A549 (cell line): ENCODE measurements around the gene GDF2. TPM values are rescaled to one million over a fixed set of nuclear protein-coding genes. Genes with fewer than 3 reads are reported as not detected.

Experiments
- ATAC-seq, 2 experiments: fragments of 200-7000 bp in 1 of 2; fragments of >200 bp in 1 of 2; cut with Nextera tagmentation in 1 of 2; cut with Tn5 transposase in 1 of 2; 3 replicates each; pipeline versions ENCODE4 v1.8.0 to v1.9.1; 2018 to 2020; ENCODE audit warnings: mild to moderate bottlenecking in 1 of 2, moderate library complexity in 1 of 2
- CTCF ChIA-PET: fragments of 300-600 bp; sonication (Branson Sonifier 250); formaldehyde crosslinking; extraction: SDS; loops from one replicate; lab custom pipeline; 2021; ENCODE audit warnings: antibody characterized with exemption, inconsistent platforms; lab: Yijun Ruan, JAX
- POLR2A ChIA-PET: fragments of 350-600 bp; formaldehyde crosslinking; extraction: SDS; loops from one replicate; lab custom pipeline; 2021; ENCODE audit warnings: antibody characterized with exemption, inconsistent platforms; lab: Yijun Ruan, JAX
- DNase-seq, 2 experiments: peaks; one replicate each; pipeline versions ENCODE4 v3.0.0 to v3.0.0-alpha.2; 2011 to 2016; ENCODE audit warnings: low read depth in 1 of 2, low spot score in 1 of 2
- FAIRE-seq: peaks from 2 replicates; lab custom pipeline; 2011; peaks lifted over from hg19 to GRCh38; lab: Jason Lieb, UNC
- H3K27ac ChIP-seq, 2 experiments: fragments of >200 bp; sonication (Bioruptor Twin); formaldehyde crosslinking; 3 replicates each; pipeline ENCODE4 v1.5.1; 2016 to 2017
- H3K4me1 ChIP-seq: fragments of >200 bp; sonication (Bioruptor Twin); formaldehyde crosslinking; 3 replicates; pipeline ENCODE4 v1.6.1; 2016
- H3K4me2 ChIP-seq: fragments of >200 bp; sonication (Bioruptor Twin); formaldehyde crosslinking; 3 replicates; pipeline ENCODE4 v1.6.1; 2016
- H3K4me3 ChIP-seq: fragments of >200 bp; sonication (Bioruptor Twin); formaldehyde crosslinking; 3 replicates; pipeline ENCODE4 v1.5.1; 2016
- H3K9me3 ChIP-seq: fragments of >200 bp; sonication (Bioruptor Twin); formaldehyde crosslinking; 3 replicates; pipeline ENCODE4 v1.6.1; 2016
- CBX8 ChIP-seq: fragments of 200-600 bp; sonication (generic); IDR thresholded peaks from 2 replicates; pipeline ENCODE4 v1.6.1; 2016
- CHD4 ChIP-seq: fragments of 200-600 bp; sonication (generic); IDR thresholded peaks from 2 replicates; pipeline ENCODE4 v1.6.1; 2016; ENCODE audit warnings: antibody characterized with exemption, mild to moderate bottlenecking, borderline replicate concordance
- EHF ChIP-seq: fragments of 250-450 bp; sonication (Bioruptor Pico); IDR thresholded peaks from 2 replicates; pipeline ENCODE4 v1.5.0; 2020; ENCODE audit warnings: mild to moderate bottlenecking
- EHMT2 ChIP-seq: fragments of 200-600 bp; sonication (generic); IDR thresholded peaks from 2 replicates; pipeline ENCODE4 v1.6.1; 2016; ENCODE audit warnings: antibody characterized with exemption, low read depth, mild to moderate bottlenecking, moderate library complexity
- FOSB ChIP-seq: fragments of 250-450 bp; sonication (Bioruptor Pico); IDR thresholded peaks from 2 replicates; pipeline ENCODE4 v1.5.0; 2020; ENCODE audit warnings: mild to moderate bottlenecking, moderate library complexity
- HOXB5 ChIP-seq: fragments of 250-450 bp; sonication (Bioruptor Pico); IDR thresholded peaks from 2 replicates; pipeline ENCODE4 v1.5.0; 2020; ENCODE audit warnings: mild to moderate bottlenecking, moderate library complexity
- JUN ChIP-seq, 2 experiments: fragments of >200 bp; sonication (Bioruptor Twin); formaldehyde crosslinking; IDR thresholded peaks; 2 replicates in 1 of 2; 3 replicates in 1 of 2; pipeline ENCODE4 v1.6.1; 2016 to 2017
- JUNB ChIP-seq: fragments of >200 bp; sonication (Bioruptor Twin); formaldehyde crosslinking; IDR thresholded peaks from 2 replicates; pipeline ENCODE4 v1.6.1; 2016
- KDM1A ChIP-seq: fragments of 200-600 bp; sonication (generic); IDR thresholded peaks from 2 replicates; pipeline ENCODE4 v1.6.1; 2016; ENCODE audit warnings: low read depth, mild to moderate bottlenecking
- MAFK ChIP-seq: fragments of 450-650 bp; IDR thresholded peaks from 2 replicates; pipeline ENCODE4 v1.6.1; 2014; ENCODE audit not compliant: partially characterized antibody
- PHF8 ChIP-seq: fragments of 200-600 bp; sonication (generic); IDR thresholded peaks from 2 replicates; pipeline ENCODE4 v1.6.1; 2016; ENCODE audit warnings: low read depth, mild to moderate bottlenecking, antibody characterized with exemption, moderate library complexity, borderline replicate concordance
- POLR2AphosphoS2 ChIP-seq: conservative IDR thresholded peaks from 2 replicates; pipeline ENCODE4 v1.6.1; 2012; ENCODE audit warnings: low read length, improper control_type of control experiment, inconsistent platforms
- RAD21 ChIP-seq, 2 experiments: fragments of >200 bp in 1 of 2; sonication (Bioruptor Twin) in 1 of 2; formaldehyde crosslinking in 1 of 2; IDR thresholded peaks in 1 of 2; conservative IDR thresholded peaks in 1 of 2; 2 replicates in 1 of 2; 3 replicates in 1 of 2; pipeline ENCODE4 v1.6.1; 2012 to 2018; ENCODE audit warnings: inconsistent platforms in 1 of 2
- RARB ChIP-seq: fragments of 250-450 bp; sonication (Bioruptor Pico); IDR thresholded peaks from 2 replicates; pipeline ENCODE4 v1.8.0; 2021; ENCODE audit warnings: mild to moderate bottlenecking, moderate library complexity
- RNF2 ChIP-seq: fragments of 200-600 bp; sonication (generic); IDR thresholded peaks from 2 replicates; pipeline ENCODE4 v1.6.1; 2016; ENCODE audit warnings: low read depth, mild to moderate bottlenecking, antibody characterized with exemption, moderate library complexity, borderline replicate concordance
- TP53 ChIP-seq: fragments of 250-450 bp; sonication (Bioruptor Pico); IDR thresholded peaks from 2 replicates; pipeline ENCODE4 v1.5.0; 2021; ENCODE audit warnings: mild to moderate bottlenecking, moderate library complexity
- ZC3H11A ChIP-seq: fragments of 450-650 bp; IDR thresholded peaks from 2 replicates; pipeline ENCODE4 v1.6.1; 2014; ENCODE audit warnings: antibody characterized with exemption, mild to moderate bottlenecking
- ZNF302 ChIP-seq: fragments of 250-450 bp; sonication (Bioruptor Pico); IDR thresholded peaks from 2 replicates; pipeline ENCODE4 v1.9.0; 2021; ENCODE audit warnings: inconsistent platforms, mild to moderate bottlenecking, moderate library complexity
- WGBS: methylation state at CpG from one replicate; pipeline ENCODE4 v1.1.6; 2017; ENCODE audit errors: missing lambda C conversion rate; 5-methylcytosine and 5-hydroxymethylcytosine counted together
- polyA plus RNA-seq, 4 experiments: library from polyadenylated mRNA; depleted of rRNA in 3 of 4; stranded (reverse); fragments of >200 nt; fragmentation: RNase III in 1 of 4; extraction: RNeasy Plus Mini Kit Qiagen cat#74134 plus additional on column Dnase treatment in 1 of 4; gene quantifications; 2 replicates in 3 of 4; 3 replicates in 1 of 4; pipeline ENCODE4 v1.2.3, GENCODE V29; 2011 to 2017
- TF ChIP-seq, protein P1 (sequence below): fragments of >200 bp; sonication (Bioruptor Twin); formaldehyde crosslinking; IDR thresholded peaks from 2 replicates; pipeline ENCODE4 v1.6.1; 2016
- TF ChIP-seq, protein P2 (sequence below): fragments of 250-450 bp; sonication (Bioruptor Pico); IDR thresholded peaks from 2 replicates; pipeline ENCODE4 v1.5.0; 2021; ENCODE audit warnings: mild to moderate bottlenecking, moderate library complexity, borderline replicate concordance
- TF ChIP-seq, protein P3 (sequence below): fragments of 200-600 bp; sonication (generic); IDR thresholded peaks from 2 replicates; pipeline ENCODE4 v1.6.1; 2016; ENCODE audit warnings: antibody characterized with exemption, mild to moderate bottlenecking, moderate library complexity
- TF ChIP-seq, protein P4 (sequence below): fragments of >200 bp; sonication (Bioruptor Twin); formaldehyde crosslinking; IDR thresholded peaks from 3 replicates; pipeline ENCODE4 v1.6.1; 2016

The GDF2 gene
- polyA plus RNA-seq, 2 of the 4 experiments (the other 2 are of a cell fraction) = not detected

DNA sequence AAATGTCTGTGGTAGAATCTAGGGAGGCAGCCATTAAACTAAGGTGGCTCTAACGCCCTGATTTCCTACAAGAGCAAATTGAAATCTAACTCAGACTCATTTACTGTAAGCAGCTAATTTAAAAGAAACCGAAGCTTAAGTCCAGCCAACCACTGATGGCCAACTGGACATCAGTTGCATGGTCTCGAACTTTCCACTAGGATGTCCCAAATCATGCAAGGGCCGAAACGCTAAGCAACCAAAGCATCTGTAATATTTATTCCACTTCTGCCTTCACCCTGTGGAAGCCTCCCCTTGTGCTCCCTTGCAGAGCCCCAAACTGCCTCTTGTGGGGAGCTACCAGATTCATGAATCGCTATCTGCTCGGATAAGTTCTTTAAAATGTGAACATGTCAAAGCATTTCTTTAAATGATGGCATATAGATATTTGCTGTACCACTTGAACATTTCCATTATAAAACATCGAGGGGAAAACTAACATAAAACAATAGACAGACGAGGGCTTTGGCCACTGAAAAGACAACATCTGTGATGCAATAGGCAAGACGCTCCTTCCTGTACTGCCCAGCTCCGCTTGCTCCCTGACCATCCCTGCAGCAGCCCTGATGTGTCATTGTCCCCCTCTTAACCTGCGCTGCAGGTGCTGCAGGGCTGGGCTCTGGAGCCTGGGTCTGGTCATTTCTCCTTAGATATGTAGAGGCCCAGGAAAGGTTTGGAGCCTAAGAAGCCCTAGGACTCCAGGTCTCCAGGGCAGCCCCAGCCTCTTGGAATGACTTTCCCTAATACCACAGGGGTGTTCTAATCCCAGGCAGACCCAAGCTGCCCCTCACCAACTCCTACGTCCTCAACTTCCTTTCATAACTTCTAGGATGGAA, 23.0 kb downstream of the GDF2 start:
- Histone ChIP-seq H3K27ac (no peak overlapping the region), H3K4me3 (no peak overlapping the region), H3K4me1 (no peaks in the 10 kb centered on the region), H3K4me2 (no peak overlapping the region), H3K9me3 (no peaks in the 10 kb centered on the region)
- ChIA-PET POLR2A (no interaction called here), CTCF (interaction anchor here (1.1 to 2.4 kb wide), 5 partner anchors 8 to 320 kb away, joined by 4 to 9 read pairs (median 5); no protein-coding TSS in a partner anchor)
- FAIRE-seq = no peak
- TF ChIP-seq TP53 (CRISPR knock-in tag) (no peak), RARB (no peak), EHF (CRISPR knock-in tag) (no peak), ZNF302 (no peak), JUNB (no peak), CHD4 (no peak), KDM1A (no peak), CBX8 (no peak), FOSB (CRISPR knock-in tag) (no peak), HOXB5 (CRISPR knock-in tag) (no peak)
- TF ChIP-seq, protein P1, sequence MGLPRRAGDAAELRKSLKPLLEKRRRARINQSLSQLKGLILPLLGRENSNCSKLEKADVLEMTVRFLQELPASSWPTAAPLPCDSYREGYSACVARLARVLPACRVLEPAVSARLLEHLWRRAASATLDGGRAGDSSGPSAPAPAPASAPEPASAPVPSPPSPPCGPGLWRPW = no peak
- TF ChIP-seq, protein P2, sequence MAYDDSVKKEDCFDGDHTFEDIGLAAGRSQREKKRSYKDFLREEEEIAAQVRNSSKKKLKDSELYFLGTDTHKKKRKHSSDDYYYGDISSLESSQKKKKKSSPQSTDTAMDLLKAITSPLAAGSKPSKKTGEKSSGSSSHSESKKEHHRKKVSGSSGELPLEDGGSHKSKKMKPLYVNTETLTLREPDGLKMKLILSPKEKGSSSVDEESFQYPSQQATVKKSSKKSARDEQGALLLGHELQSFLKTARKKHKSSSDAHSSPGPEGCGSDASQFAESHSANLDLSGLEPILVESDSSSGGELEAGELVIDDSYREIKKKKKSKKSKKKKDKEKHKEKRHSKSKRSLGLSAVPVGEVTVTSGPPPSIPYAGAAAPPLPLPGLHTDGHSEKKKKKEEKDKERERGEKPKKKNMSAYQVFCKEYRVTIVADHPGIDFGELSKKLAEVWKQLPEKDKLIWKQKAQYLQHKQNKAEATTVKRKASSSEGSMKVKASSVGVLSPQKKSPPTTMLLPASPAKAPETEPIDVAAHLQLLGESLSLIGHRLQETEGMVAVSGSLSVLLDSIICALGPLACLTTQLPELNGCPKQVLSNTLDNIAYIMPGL (CRISPR knock-in tag) = no peak
- TF ChIP-seq, protein P3, sequence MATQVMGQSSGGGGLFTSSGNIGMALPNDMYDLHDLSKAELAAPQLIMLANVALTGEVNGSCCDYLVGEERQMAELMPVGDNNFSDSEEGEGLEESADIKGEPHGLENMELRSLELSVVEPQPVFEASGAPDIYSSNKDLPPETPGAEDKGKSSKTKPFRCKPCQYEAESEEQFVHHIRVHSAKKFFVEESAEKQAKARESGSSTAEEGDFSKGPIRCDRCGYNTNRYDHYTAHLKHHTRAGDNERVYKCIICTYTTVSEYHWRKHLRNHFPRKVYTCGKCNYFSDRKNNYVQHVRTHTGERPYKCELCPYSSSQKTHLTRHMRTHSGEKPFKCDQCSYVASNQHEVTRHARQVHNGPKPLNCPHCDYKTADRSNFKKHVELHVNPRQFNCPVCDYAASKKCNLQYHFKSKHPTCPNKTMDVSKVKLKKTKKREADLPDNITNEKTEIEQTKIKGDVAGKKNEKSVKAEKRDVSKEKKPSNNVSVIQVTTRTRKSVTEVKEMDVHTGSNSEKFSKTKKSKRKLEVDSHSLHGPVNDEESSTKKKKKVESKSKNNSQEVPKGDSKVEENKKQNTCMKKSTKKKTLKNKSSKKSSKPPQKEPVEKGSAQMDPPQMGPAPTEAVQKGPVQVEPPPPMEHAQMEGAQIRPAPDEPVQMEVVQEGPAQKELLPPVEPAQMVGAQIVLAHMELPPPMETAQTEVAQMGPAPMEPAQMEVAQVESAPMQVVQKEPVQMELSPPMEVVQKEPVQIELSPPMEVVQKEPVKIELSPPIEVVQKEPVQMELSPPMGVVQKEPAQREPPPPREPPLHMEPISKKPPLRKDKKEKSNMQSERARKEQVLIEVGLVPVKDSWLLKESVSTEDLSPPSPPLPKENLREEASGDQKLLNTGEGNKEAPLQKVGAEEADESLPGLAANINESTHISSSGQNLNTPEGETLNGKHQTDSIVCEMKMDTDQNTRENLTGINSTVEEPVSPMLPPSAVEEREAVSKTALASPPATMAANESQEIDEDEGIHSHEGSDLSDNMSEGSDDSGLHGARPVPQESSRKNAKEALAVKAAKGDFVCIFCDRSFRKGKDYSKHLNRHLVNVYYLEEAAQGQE = no peak
- 60% methylated on average over 13 of the region's 13 CpGs for WGBS
- ATAC-seq = no peak
- DNase-seq = no peak

DNA sequence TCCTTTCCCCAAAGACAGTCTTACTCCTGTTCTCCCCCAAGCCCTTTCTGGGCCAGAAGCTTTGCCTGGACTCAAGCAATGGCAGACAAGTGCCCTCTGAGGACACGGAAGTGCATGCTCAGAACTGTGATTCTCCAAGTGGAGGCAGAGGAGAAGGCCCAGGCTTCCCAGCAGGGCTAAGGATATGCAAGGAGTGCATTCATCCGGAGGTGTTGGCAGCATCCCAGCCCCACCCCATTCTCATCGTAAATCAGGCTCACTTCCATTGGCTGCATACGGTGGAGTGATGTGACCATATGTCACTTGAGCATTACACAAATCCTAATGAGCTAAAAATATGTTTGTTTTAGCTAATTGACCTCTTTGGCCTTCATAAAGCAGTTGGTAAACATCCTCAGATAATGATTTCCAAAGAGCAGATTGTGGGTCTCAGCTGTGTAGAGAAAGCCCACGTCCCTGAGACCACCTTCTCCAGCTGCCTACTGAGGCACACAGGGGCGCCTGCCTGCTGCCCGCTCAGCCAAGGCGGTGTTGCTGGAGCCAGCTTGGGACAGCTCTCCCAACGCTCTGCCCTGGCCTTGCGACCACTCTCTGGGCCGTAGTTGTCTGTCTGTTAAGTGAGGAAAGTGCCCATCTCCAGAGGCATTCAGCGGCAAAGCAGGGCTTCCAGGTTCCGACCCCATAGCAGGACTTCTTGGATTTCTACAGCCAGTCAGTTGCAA, 24.5 kb downstream of the GDF2 start:
- no peak overlapping the region for H3K4me3 ChIP-seq
- TF ChIP-seq RNF2 (no peak), HOXB5 (CRISPR knock-in tag) (no peak), PHF8 (no peak), ZC3H11A (no peak), EHMT2 (no peak), RAD21 (conservative IDR thresholded peaks at IDR 0.05 in 1 of 2, IDR thresholded peaks at IDR 0.05 in 1 of 2) (no peak), JUNB (no peak), POLR2AphosphoS2 (no peak), JUN (IDR thresholded peaks at IDR 0.05) (no peak), MAFK (no peak)
- TF ChIP-seq, protein P4, sequence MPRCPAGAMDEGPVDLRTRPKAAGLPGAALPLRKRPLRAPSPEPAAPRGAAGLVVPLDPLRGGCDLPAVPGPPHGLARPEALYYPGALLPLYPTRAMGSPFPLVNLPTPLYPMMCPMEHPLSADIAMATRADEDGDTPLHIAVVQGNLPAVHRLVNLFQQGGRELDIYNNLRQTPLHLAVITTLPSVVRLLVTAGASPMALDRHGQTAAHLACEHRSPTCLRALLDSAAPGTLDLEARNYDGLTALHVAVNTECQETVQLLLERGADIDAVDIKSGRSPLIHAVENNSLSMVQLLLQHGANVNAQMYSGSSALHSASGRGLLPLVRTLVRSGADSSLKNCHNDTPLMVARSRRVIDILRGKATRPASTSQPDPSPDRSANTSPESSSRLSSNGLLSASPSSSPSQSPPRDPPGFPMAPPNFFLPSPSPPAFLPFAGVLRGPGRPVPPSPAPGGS = no peak
- no peak overlapping the region for H3K4me2 ChIP-seq
- H3K4me1 ChIP-seq = no peaks in the 10 kb centered on the region
- no peaks in the 10 kb centered on the region for H3K9me3 ChIP-seq
- H3K27ac ChIP-seq = no peak overlapping the region
- POLR2A ChIA-PET = no interaction called here
- no peak for DNase-seq
- CTCF ChIA-PET = interaction anchor here (1.0 to 2.5 kb wide), 5 partner anchors 13 to 322 kb away, joined by 3 to 9 read pairs (median 8); no protein-coding TSS in a partner anchor
- 69% methylated on average over 13 of the region's 13 CpGs for WGBS
- 0 out of 6 replicates have a peak, but pooled peaks of 1 of the 2 experiments have one; percentile 19 for ATAC-seq
- no peak for FAIRE-seq
